Fibroblast of lung (primary cell): ENCODE measurements around the gene IGSF21. TPM values are rescaled to one million over a fixed set of nuclear protein-coding genes. Genes with fewer than 3 reads are reported as not detected.

Source experiments
- DNase-seq, 2 donors: peaks; one replicate each; pipeline versions ENCODE4 v3.0.0 to v3.0.0-alpha.2; 2010; ENCODE audit warnings: low read depth in 2 of 2
- H2AFZ ChIP-seq: 2 replicates; pipeline ENCODE4 v1.5.1; 2012; ENCODE audit warnings: low read length, control low read depth, inconsistent platforms
- H3K27ac ChIP-seq: 2 replicates; pipeline ENCODE4 v1.5.1; 2011; ENCODE audit warnings: low read length, control low read depth; ENCODE audit not compliant: insufficient read depth
- H3K27me3 ChIP-seq: 2 replicates; pipeline ENCODE4 v1.5.1; 2011; ENCODE audit warnings: mild to moderate bottlenecking, low read length; ENCODE audit not compliant: control insufficient read depth, insufficient read depth
- H3K36me3 ChIP-seq: 2 replicates; pipeline ENCODE4 v1.5.1; 2011; ENCODE audit warnings: low read length; ENCODE audit not compliant: control insufficient read depth, insufficient read depth
- H3K4me1 ChIP-seq: 2 replicates; pipeline ENCODE4 v1.5.1; 2011; ENCODE audit warnings: low read length; ENCODE audit not compliant: control insufficient read depth, insufficient read depth; ENCODE audit errors: extremely low read depth
- H3K4me2 ChIP-seq: 2 replicates; pipeline ENCODE4 v1.5.1; 2011; ENCODE audit warnings: low read length, control low read depth; ENCODE audit not compliant: insufficient read depth; ENCODE audit errors: extremely low read depth
- H3K4me3 ChIP-seq, 4 experiments: fragments of 200-600 bp in 1 of 4; sonication (generic) in 1 of 4; replicated peaks in 1 of 4; 2 replicates each; pipeline ENCODE4 v1.5.1; 2011 to 2016; ENCODE audit warnings: low read length in 4 of 4, low read depth in 3 of 4, mild to moderate bottlenecking in 3 of 4, control low read depth in 2 of 4, inconsistent platforms in 1 of 4, mixed read lengths in 1 of 4; ENCODE audit not compliant: insufficient read depth in 1 of 4; ENCODE audit errors: control extremely low read depth in 1 of 4
- H3K79me2 ChIP-seq: 2 replicates; pipeline ENCODE4 v1.5.1; 2012; ENCODE audit warnings: mild to moderate bottlenecking, low read length, inconsistent platforms; ENCODE audit not compliant: control insufficient read depth, insufficient read depth
- H3K9ac ChIP-seq: 2 replicates; pipeline ENCODE4 v1.5.1; 2011; ENCODE audit warnings: mild to moderate bottlenecking, low read length, control low read depth; ENCODE audit not compliant: insufficient read depth
- H3K9me3 ChIP-seq: 2 replicates; pipeline ENCODE4 v1.5.1; 2012; ENCODE audit warnings: low read depth, low read length; ENCODE audit not compliant: control insufficient read depth, insufficient read depth
- H4K20me1 ChIP-seq: 2 replicates; pipeline ENCODE4 v1.5.1; 2011; ENCODE audit warnings: low read length; ENCODE audit not compliant: control insufficient read depth, insufficient read depth; ENCODE audit errors: extremely low read depth
- EZH2 ChIP-seq: IDR thresholded peaks from 2 replicates; pipeline ENCODE4 v1.5.1; 2012; ENCODE audit warnings: low read length, control low read depth, mild to moderate bottlenecking; ENCODE audit errors: missing control alignments
- polyA plus RNA-seq, 2 donors: library from polyadenylated mRNA; depleted of rRNA in 1 of 2; stranded (reverse) in 1 of 2; unstranded in 1 of 2; fragments of >200 nt; gene quantifications; 2 replicates each; pipeline ENCODE4 v1.2.1, GENCODE V29; 2011 to 2012; ENCODE audit warnings: missing spikeins in 1 of 2
- total RNA-seq: library from RNA; depleted of rRNA; stranded (reverse); fragments of >200 nt; gene quantifications from 2 replicates; pipeline ENCODE4 v1.2.1, GENCODE V29; 2014
- TF ChIP-seq, protein P1 (sequence below), 2 donors: IDR thresholded peaks in 1 of 2; conservative IDR thresholded peaks in 1 of 2; 1 replicate in 1 of 2; 2 replicates in 1 of 2; pipeline ENCODE4 v1.5.1; 2011 to 2012; ENCODE audit warnings: low read length in 2 of 2, control low read depth in 1 of 2, inconsistent platforms in 1 of 2, low read depth in 1 of 2, mild to moderate bottlenecking in 1 of 2

Gene IGSF21
- total and polyA plus RNA-seq, 2 donors (not counting 1 experiment from before 2014, with no cell fraction given): not detected

DNA sequence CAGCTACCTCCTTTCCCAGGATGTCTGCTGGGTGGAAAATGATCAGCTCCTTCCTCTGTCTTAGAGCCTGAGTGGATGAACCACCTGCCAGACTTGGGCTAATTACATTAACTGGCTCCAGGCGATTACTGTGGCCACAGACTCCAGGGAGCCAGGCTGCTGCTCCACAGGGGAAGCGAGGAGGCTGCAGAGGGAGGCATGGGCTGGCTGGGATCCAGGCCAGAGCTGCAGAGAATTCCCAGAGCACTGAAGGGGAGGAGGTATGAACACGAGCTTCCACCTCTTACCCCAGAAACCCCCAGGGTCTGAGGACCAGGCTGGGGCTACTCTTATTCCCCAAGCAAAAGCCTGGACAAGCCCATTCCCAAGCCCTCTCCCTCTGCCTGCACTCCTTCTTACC is 237.2 kb downstream of the IGSF21 start:
- no peak for DNase-seq
- Histone ChIP-seq H3K27me3 (no peaks in the 10 kb centered on the region), H4K20me1 (no peaks in the 10 kb centered on the region), H3K79me2 (no peaks in the 10 kb centered on the region), H3K9me3 (no peaks in the 10 kb centered on the region), H3K4me1 (no peaks in the 10 kb centered on the region), H3K4me3 (no peak overlapping the region), H3K4me2 (no peak overlapping the region), H2AFZ (no peak overlapping the region), H3K36me3 (no peaks in the 10 kb centered on the region), H3K27ac (no peak overlapping the region), H3K9ac (no peak overlapping the region)
- no peak for TF ChIP-seq EZH2
- TF ChIP-seq, protein P1, sequence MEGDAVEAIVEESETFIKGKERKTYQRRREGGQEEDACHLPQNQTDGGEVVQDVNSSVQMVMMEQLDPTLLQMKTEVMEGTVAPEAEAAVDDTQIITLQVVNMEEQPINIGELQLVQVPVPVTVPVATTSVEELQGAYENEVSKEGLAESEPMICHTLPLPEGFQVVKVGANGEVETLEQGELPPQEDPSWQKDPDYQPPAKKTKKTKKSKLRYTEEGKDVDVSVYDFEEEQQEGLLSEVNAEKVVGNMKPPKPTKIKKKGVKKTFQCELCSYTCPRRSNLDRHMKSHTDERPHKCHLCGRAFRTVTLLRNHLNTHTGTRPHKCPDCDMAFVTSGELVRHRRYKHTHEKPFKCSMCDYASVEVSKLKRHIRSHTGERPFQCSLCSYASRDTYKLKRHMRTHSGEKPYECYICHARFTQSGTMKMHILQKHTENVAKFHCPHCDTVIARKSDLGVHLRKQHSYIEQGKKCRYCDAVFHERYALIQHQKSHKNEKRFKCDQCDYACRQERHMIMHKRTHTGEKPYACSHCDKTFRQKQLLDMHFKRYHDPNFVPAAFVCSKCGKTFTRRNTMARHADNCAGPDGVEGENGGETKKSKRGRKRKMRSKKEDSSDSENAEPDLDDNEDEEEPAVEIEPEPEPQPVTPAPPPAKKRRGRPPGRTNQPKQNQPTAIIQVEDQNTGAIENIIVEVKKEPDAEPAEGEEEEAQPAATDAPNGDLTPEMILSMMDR (conservative IDR thresholded peaks at IDR 0.05 in 1 of 2, IDR thresholded peaks at IDR 0.05 in 1 of 2; ENCODE audit: low read depth in 1 of 2, low read length in 2 of 2): no peak

DNA sequence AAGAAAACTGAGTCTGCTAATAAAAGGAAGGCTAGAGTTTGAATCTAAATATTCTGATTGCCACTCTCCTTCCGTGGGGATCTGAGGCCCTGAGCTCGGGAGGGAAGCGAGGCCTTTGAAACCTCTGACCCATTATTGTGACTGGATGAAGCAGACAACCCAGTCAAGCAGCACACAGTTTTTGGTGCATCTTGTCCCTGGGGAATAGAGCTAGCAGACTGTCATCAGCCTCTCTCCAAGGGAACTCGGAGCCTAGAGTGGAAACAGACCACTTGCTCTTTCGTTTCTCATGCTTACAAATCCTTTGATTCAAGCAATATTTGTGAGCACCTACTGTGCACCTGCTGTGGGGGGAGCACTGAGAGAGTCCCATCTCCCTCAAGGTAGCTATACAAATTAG is 240.0 kb downstream of the IGSF21 start:
- Histone ChIP-seq H4K20me1 (no peaks in the 10 kb centered on the region), H3K4me3 (no peak overlapping the region), H2AFZ (no peak overlapping the region), H3K4me1 (no peaks in the 10 kb centered on the region), H3K9me3 (no peaks in the 10 kb centered on the region), H3K9ac (no peak overlapping the region), H3K4me2 (no peak overlapping the region), H3K79me2 (no peaks in the 10 kb centered on the region), H3K27me3 (no peaks in the 10 kb centered on the region), H3K27ac (no peak overlapping the region), H3K36me3 (no peaks in the 10 kb centered on the region)
- DNase-seq: no peak
- no peak for TF ChIP-seq EZH2
- TF ChIP-seq, protein P1 (conservative IDR thresholded peaks at IDR 0.05 in 1 of 2, IDR thresholded peaks at IDR 0.05 in 1 of 2; ENCODE audit: low read depth in 1 of 2, low read length in 2 of 2): no peak

DNA sequence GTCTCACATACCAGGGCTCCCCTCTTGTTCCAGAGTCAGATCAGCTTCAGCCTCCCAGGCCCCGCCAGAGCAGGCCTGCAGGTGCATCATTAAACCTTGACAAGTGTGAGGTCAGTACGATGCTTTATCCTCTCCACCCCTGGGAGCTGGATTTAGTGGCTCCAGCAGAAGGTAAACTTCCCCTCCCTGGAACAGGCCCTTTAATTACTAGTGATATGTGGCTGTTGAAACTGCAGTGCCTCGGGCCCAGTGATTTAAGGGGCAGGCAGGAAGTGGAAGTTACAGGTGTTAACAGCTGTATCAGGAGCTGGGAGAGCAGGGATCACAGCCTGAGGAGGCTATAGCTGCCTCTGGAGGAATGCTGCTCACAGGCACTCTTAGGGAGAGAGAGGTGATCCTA is 240.8 kb downstream of the IGSF21 start:
- Histone ChIP-seq H3K9ac (no peak overlapping the region), H4K20me1 (no peaks in the 10 kb centered on the region), H3K79me2 (no peaks in the 10 kb centered on the region), H2AFZ (no peak overlapping the region), H3K4me2 (no peak overlapping the region), H3K27me3 (no peaks in the 10 kb centered on the region), H3K9me3 (no peaks in the 10 kb centered on the region), H3K36me3 (no peaks in the 10 kb centered on the region), H3K4me3 (no peak overlapping the region), H3K4me1 (no peaks in the 10 kb centered on the region), H3K27ac (no peak overlapping the region)
- TF ChIP-seq EZH2: no peak
- DNase-seq: no peak

DNA sequence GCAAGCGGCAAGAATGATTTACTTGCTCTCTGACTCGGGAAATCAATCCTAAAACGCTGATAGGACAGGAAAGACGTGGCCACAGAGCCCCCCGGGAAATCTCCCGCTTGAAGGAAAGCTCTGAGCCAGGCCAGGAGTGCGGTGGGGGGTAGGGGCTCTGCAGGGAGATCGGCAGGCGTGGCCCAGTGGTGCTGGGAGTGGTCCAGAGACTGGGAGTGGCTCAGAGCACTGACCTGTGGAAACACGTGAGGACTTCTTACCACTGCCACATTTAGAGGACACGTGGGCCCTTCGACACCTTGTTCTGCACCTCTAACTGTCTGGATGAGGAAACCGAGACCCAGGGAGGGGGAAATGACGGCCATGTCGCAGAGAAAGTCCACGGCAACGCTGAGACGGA is 243.1 kb downstream of the IGSF21 start:
- H3K27me3 ChIP-seq: no peaks in the 10 kb centered on the region
- no peak overlapping the region for H3K9ac ChIP-seq
- H3K4me3 ChIP-seq: no peak overlapping the region
- H3K4me1 ChIP-seq: no peaks in the 10 kb centered on the region
- H3K4me2 ChIP-seq: no peak overlapping the region
- no peaks in the 10 kb centered on the region for H3K36me3 ChIP-seq
- H4K20me1 ChIP-seq: no peaks in the 10 kb centered on the region
- H3K79me2 ChIP-seq: no peaks in the 10 kb centered on the region
- DNase-seq: no peak
- H2AFZ ChIP-seq: no peak overlapping the region
- H3K27ac ChIP-seq: no peak overlapping the region
- H3K9me3 ChIP-seq: no peaks in the 10 kb centered on the region
- TF ChIP-seq, protein P1 (conservative IDR thresholded peaks at IDR 0.05 in 1 of 2, IDR thresholded peaks at IDR 0.05 in 1 of 2; ENCODE audit: low read depth in 1 of 2, low read length in 2 of 2): no peak
- no peak for TF ChIP-seq EZH2
